Measurements from ENCODE around the gene GPR157.
"Not testable (repeated sequence)": the region's sequence is repeated elsewhere in the genome, so short reads cannot be mapped to it uniquely, and the experiment has no call there.

GRCh38 chr1:9123665-9124064 lies 5.2 kb downstream of the GPR157 start:
- TF ChIP-seq CTCF (IDR thresholded peaks at IDR 0.05); POLR2AphosphoS5 (IDR thresholded peaks at IDR 0.05); POLR2A (IDR thresholded peaks at IDR 0.05); EP300 (IDR thresholded peaks at IDR 0.05; ENCODE audit: low read depth): not testable (repeated sequence)

All from transverse colon (tissue), 4 donors.